Measurements from ENCODE around the gene LHX2. TPM values are rescaled to one million over a fixed set of nuclear protein-coding genes. Genes with fewer than 3 reads are reported as not detected.

LHX2 gene
- polyA plus RNA-seq, 1 of the 3 experiments (the other 2 are of a cell fraction): not detected

DNA sequence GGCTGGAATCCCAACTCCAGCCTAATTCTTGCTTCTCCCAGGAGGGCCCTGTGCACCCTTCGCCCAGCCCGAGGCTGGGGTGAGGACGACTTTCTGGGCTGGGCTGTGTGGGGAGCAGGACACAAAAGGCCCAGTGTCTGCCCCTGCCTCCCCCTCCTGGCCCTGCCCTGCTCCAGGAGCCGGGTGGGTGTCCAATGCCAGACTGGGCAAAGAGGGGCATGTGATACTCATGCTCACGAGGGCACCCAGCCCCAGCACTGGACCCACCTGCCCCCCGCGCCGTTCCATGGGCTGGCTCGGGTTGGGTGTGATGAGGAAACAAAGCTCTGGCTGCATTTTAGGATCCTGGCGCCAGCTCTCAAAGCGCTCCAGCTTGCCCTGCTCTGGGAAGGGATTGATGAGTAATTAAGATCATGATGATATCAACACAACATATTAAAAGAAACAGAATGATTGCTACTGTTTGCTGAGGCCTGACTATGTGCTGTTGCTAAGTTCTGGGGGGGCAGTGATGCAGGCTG lies 30.7 kb downstream of the LHX2 start (continued):
- TF ChIP-seq REST (IDR thresholded peaks at IDR 0.05; ENCODE audit: low read depth, low read length): no peak
- no peak for TF ChIP-seq TEAD4 (IDR thresholded peaks at IDR 0.05; ENCODE audit: borderline replicate concordance, insufficient read depth)
- TF ChIP-seq NFIC (IDR thresholded peaks at IDR 0.05; ENCODE audit: borderline replicate concordance): no peak
- TF ChIP-seq IRF3 (IDR thresholded peaks at IDR 0.05; ENCODE audit: low read depth, low read length): no peak

DNA sequence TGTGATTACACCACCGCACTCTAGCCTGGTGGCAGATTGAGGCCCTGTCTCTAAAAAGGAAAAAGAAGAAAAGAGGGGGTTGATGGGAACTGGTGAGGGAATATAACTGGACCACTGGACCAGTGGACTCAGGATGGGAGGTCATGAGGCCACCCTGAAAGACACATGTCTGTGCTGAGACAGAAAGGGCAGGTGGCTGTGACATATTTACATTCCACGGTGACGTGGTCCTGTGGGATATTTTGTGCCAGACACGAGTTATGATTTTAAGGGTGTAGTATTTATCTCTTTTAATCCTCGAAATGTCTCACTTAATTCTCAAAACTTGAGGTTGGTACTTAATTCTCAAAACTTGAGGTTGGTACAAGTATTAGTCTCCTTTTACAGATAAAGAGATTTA lies 32.9 kb downstream of the LHX2 start:
- H3K4me1 ChIP-seq (ENCODE audit: control insufficient read depth in 1 of 2, insufficient read depth in 2 of 2, low read depth in 1 of 2, low read length in 1 of 2): peaks cover 0 to 10% of the 10 kb centered on the region in 2 experiments; a peak in 1 of 4 replicates
- no peak overlapping the region for H2AFZ ChIP-seq (ENCODE audit: low read depth)
- H3K79me2 ChIP-seq (ENCODE audit: insufficient read depth): no peaks in the 10 kb centered on the region
- no peaks in the 10 kb centered on the region for H3K9me2 ChIP-seq
- no peak overlapping the region for H3K4me2 ChIP-seq
- no peak overlapping the region for H3K9ac ChIP-seq
- H3K27ac ChIP-seq (ENCODE audit: low read depth in 2 of 2, low read length in 1 of 2): no peak overlapping the region
- H3F3A ChIP-seq (replicated peaks; ENCODE audit: insufficient read depth): no peaks in the 10 kb centered on the region
- DNase-seq: no peak
- peaks cover 18% of the 10 kb centered on the region; the same call in 1 of the 2 replicates for H3K27me3 ChIP-seq (ENCODE audit: insufficient read depth)
- ChIA-PET CTCF (no interaction called here), POLR2A (no interaction called here)
- no peaks in the 10 kb centered on the region for H3K9me3 ChIP-seq
- WGBS (ENCODE audit: low lambda C conversion rate): 82% methylated on average over 5 of the region's 5 CpGs
- TF ChIP-seq FOXJ3 (CRISPR knock-in tag; IDR thresholded peaks at IDR 0.05) (no peak), SIN3A (IDR thresholded peaks at IDR 0.05; ENCODE audit: borderline replicate concordance, low read depth, low read length) (no peak), EZH2phosphoT487 (IDR thresholded peaks at IDR 0.05; ENCODE audit: borderline replicate concordance, low read depth) (no peak), REST (IDR thresholded peaks at IDR 0.05; ENCODE audit: low read depth, low read length) (no peak), GATA2 (CRISPR knock-in tag; IDR thresholded peaks at IDR 0.05) (no peak)
- TF ChIP-seq, protein P1, sequence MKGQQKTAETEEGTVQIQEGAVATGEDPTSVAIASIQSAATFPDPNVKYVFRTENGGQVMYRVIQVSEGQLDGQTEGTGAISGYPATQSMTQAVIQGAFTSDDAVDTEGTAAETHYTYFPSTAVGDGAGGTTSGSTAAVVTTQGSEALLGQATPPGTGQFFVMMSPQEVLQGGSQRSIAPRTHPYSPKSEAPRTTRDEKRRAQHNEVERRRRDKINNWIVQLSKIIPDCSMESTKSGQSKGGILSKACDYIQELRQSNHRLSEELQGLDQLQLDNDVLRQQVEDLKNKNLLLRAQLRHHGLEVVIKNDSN (IDR thresholded peaks at IDR 0.05; ENCODE audit: borderline replicate concordance, low read depth): no peak
- no peaks in the 10 kb centered on the region for H4K20me1 ChIP-seq (ENCODE audit: insufficient read depth)
- H3K4me3 ChIP-seq (ENCODE audit: low read depth in 2 of 2, low read length in 1 of 2): no peak overlapping the region
- H3K36me3 ChIP-seq (replicated peaks in 1 of 2; ENCODE audit: control insufficient read depth in 1 of 2, insufficient read depth in 2 of 2, low read length in 1 of 2): no peaks in the 10 kb centered on the region
